ENCODE data around the gene TPPP2. TPM values are rescaled to one million over a fixed set of nuclear protein-coding genes. Genes with fewer than 3 reads are reported as not detected.

Gene TPPP2
- total RNA-seq, 1 donor, result not detected

DNA sequence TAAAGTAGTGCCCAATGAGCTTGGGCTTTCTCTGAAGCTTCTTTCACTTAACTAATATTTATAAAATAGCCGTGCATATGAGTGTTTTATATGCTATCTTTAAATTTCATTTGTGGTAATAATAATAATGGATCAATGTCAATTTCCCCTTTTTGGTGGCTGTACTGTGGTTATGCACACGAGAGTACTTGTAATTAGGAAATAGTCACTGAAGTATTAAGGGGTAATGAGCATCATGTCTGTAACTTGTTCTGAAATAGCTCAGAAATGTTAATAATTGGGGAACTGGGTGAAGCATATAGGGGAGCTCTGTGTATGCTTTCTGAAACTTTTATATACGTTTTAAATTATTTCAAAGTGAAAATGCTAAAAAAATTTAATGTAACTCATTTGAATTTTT, 20.6 kb downstream of the TPPP2 start:
- DNase-seq (ENCODE audit: low read depth), result no peak
- TF ChIP-seq, protein P1, sequence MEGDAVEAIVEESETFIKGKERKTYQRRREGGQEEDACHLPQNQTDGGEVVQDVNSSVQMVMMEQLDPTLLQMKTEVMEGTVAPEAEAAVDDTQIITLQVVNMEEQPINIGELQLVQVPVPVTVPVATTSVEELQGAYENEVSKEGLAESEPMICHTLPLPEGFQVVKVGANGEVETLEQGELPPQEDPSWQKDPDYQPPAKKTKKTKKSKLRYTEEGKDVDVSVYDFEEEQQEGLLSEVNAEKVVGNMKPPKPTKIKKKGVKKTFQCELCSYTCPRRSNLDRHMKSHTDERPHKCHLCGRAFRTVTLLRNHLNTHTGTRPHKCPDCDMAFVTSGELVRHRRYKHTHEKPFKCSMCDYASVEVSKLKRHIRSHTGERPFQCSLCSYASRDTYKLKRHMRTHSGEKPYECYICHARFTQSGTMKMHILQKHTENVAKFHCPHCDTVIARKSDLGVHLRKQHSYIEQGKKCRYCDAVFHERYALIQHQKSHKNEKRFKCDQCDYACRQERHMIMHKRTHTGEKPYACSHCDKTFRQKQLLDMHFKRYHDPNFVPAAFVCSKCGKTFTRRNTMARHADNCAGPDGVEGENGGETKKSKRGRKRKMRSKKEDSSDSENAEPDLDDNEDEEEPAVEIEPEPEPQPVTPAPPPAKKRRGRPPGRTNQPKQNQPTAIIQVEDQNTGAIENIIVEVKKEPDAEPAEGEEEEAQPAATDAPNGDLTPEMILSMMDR (IDR thresholded peaks at IDR 0.05; ENCODE audit: insufficient read depth, low read depth, low read length), result no peak
- no peak overlapping the region for H3K4me3 ChIP-seq (ENCODE audit: low read depth, low read length)

DNA sequence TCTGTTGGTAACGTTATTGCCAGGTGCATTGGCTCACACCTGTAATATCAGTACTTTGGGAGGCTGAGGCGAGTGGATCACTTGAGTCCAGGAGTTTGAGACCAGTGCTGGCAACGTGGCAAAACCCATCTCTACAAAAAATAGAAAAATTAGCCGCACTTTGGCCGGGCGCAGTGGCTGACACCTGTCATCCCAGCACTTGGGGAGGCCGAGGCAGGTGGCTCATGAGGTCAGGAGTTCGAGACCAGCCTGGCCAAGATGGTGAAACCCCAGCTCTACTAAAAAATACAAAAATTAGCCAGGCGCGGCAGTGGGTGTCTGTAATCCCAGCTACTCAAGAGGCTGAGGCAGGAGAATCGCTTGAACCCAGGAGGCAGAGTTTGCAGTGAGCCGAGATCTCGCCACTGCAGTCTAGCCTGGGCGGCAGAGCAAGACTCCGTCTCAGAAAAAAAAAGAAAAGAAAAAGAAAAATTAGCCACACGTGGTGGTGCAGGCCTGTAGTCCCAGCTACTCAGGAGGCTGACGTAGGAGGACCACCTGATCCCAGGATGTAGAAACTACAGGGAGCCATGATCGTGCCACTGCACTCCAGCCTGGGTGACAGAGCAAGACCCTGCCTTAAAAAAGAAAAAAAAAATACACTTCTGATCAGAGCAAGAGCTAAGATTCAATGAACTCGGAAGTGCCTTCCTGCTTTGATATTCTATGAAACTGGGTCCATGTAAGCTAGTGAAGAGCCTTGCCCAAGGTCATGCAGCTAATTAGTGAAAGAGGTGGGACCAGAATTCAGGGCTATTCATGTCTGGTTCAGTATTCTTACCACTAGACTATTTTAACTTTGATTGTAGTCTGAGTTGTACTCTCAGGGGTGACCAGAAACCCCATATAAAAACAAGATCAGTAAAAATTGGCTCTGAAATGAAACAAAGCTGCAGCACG, 23.4 kb downstream of the TPPP2 start:
- DNase-seq (ENCODE audit: low read depth), result no peak
- H3K4me3 ChIP-seq (ENCODE audit: low read depth, low read length), result no peak overlapping the region
- TF ChIP-seq, protein P1 (IDR thresholded peaks at IDR 0.05; ENCODE audit: insufficient read depth, low read depth, low read length), result no peak

DNA sequence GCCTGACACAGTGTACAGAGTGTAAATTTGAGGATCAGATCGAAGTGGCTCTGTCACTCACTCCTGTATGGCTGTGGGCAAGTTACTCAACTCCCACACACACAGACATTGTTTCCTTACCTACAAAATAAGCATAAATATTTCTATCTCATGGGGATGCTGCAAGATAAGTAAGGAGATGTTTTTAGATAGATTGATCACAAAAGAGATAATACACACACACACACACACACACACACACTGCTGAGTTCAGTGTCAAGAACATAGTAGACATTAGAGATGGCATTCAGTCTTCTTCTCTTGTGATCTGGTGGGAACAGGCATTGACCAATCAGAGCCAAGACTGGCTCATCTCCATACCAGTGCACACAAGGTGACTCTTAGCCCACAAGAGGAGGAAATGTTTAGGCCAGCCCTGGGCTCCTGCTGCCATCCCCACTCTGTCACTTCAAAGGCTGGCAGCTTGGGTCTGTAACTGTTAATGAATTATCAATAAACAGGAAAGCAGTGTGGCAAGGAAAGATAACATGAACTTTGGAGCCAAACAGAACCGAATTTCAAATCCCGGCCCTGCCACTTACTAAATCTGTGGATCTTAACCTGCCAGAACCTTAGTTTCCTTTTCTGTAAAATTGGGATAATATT, 24.2 kb downstream of the TPPP2 start:
- TF ChIP-seq, protein P1 (IDR thresholded peaks at IDR 0.05; ENCODE audit: insufficient read depth, low read depth, low read length), result no peak
- DNase-seq (ENCODE audit: low read depth), result no peak
- no peak overlapping the region for H3K4me3 ChIP-seq (ENCODE audit: low read depth, low read length)

DNA sequence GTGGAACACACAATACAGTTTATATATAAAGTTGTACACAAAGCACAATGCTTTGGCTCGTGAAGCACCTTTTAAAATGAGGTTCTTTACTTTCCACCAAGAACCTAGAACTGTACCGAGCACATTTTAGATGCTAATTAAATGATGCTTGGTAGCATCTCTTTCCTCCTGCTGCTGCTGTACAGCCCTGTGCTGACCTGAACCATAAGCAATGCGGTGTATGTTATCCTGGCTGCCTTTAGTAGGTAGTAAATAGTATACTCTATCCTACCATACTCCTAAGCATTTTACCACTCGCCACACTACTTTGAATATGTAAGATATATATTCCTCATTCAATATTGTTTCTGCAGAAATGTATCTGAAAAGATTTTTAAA, 24.7 kb downstream of the TPPP2 start:
- H3K4me3 ChIP-seq (ENCODE audit: low read depth, low read length), result no peak overlapping the region
- DNase-seq (ENCODE audit: low read depth), result no peak
- TF ChIP-seq, protein P1 (IDR thresholded peaks at IDR 0.05; ENCODE audit: insufficient read depth, low read depth, low read length), result no peak

DNA sequence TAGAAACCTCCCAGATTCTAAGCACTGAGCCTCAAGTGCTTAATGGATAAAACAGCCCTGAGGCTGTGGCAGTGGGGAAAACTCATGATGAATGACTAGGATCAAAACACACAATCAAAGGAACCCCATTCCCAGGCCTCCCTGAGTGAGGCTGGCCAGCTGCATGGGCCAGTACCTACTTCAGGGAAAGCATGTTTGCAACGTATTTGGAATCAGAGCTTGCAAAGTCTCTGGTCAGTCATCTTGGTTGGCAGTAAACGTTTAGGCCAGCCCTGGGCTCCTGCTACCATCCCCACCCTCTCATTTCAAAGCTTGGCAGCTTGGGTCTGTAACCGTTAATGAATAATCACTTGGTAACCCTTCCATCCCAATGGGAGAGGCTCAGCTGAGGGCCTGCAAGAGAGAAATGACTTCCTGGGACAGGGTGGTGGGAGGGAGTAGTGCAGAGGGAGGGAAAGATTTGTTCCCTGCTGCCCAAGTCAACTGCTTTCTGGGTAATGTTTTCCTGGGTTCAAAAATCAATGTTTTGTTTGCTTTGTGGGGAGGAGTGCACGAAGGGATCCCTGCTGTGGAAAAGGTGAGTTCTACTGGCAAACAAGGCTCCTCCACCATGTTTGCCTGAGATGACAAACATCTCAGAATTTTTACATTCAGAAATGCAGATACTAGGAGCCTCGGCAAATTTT, 25.6 kb downstream of the TPPP2 start:
- TF ChIP-seq, protein P1 (IDR thresholded peaks at IDR 0.05; ENCODE audit: insufficient read depth, low read depth, low read length), result no peak
- DNase-seq (ENCODE audit: low read depth), result no peak
- no peak overlapping the region for H3K4me3 ChIP-seq (ENCODE audit: low read depth, low read length)

DNA sequence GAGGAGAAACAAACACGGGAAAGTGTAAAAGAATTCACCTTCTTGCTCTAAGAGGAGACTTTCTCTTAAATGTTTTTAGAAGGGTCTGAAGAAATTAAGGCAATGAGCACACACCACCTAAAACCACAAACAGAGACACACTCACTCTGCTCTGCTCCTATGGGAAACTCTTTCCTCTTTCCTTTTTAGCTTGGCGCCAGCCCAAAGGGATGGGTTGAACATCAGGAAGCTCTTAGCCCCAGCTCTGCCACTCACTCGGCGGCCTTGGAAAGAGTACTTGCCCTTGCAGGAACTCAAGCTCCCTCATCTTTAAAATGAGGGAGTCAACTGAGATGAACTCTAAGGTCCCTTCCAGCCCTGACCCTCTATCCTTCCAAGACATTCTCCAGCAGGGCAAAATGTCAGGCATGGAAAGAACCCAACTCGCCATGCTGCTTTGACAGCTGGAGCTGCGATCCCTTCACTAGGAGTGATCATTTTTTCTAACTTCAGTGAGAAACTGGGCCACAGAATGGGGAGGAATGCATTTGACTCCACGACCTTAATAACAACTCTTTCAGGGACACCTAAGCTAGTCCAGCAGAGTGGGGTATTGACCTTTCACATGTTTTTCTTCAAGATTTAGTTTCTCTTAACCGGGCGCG, 26.6 kb downstream of the TPPP2 start:
- no peak for DNase-seq (ENCODE audit: low read depth)
- H3K4me3 ChIP-seq (ENCODE audit: low read depth, low read length), result no peak overlapping the region
- TF ChIP-seq, protein P1 (IDR thresholded peaks at IDR 0.05; ENCODE audit: insufficient read depth, low read depth, low read length), result no peak

All from fibroblast of villous mesenchyme (primary cell).